Fibroblast of skin of left biceps (primary cell): ENCODE data around the gene RPS6KL1.

Source experiments
- DNase-seq, 2 experiments: peaks; one replicate each; pipeline ENCODE4 v3.0.0-alpha.2; 2013; ENCODE audit warnings: low read depth in 2 of 2

RPS6KL1 gene, protein sequence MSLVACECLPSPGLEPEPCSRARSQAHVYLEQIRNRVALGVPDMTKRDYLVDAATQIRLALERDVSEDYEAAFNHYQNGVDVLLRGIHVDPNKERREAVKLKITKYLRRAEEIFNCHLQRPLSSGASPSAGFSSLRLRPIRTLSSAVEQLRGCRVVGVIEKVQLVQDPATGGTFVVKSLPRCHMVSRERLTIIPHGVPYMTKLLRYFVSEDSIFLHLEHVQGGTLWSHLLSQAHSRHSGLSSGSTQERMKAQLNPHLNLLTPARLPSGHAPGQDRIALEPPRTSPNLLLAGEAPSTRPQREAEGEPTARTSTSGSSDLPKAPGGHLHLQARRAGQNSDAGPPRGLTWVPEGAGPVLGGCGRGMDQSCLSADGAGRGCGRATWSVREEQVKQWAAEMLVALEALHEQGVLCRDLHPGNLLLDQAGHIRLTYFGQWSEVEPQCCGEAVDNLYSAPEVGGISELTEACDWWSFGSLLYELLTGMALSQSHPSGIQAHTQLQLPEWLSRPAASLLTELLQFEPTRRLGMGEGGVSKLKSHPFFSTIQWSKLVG

DNA sequence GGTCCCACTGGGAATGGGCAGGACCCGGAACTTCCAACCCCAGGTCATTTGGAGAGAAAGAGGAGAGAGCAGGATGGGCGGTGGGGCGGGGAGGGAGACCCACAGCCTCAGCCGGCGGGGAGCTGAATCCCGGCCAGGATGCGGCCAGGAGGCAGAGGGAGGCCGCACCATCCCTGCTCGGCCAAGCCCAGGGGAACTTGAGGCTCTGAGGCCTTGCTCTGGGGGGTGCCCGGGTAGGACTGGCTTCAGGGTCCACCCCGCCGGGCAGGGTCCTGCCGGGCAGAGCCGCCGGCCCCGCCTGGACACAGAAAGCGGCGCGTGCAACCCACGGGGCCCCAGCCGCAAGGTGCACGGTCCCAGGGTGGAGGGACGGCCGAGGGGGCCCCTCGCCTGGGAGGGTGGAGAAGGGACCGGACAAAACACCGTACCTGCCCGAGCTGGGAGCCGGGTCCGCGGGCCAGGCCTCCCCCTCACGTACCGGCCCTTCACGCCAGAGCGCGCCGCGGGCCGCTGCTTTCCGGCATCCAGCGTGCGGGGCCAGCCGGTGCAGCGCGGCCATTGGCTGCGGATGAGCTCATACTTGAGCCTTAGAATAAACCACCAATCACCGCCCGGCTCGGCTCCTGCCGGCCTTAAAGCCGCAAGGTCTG lies at the start of gene RPS6KL1:
RPS6KL1 (minus strand) TSS at position 509 of the 650 bp plus-strand sequence. CDS start 1,719 bp downstream, outside the sequence.
- no peak for DNase-seq

DNA sequence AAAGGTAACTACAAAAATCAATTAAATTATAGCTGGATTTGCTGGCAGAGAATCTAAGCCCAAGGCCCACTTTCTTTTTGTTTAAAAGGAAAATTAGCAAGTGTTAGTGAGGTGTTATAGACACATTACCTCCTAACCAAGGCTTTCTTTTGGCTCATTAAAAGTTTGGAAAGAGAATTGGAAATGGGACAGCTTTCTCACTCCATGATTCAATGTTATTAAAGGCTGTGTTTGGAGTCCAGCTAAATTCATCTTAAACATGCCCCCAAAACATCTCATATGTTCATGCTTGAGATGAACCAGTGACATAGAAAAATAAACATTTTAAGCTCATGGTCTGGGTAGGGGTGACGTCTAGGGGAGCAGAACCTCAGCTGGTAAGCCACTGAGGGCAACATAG lies 45.8 kb upstream of the RPS6KL1 start:
- DNase-seq: no peak

DNA sequence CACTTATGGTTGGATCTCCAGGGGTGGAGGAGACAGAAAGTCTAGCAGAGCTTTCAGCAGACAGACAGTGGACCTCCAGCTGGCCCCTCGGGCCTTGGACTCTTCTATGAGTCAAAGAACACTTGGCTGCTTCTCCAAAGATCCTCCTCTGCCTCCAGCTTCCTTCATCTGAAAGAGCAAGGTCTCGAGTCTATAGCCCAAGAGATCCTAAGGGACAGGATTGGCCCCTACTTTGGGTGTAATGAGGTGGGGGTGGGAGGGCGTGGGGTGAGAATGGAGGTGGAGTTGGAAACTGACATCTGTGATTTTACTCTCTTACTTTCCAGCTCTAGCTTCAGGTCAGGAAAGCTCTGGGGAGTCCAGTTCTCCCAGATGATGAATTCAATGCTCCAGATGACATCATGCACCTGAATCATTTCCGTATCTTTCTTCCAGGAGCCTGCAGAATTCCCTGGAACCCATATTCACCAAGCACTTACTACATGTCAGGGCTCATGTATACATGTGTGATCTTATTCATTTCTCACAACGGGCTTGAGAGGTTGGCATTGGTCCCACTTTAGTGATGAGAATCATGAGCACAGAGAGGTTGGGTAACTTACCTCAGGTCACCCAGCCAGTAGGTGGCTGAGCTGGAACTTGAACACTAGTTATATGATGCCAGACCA lies 42.6 kb upstream of the RPS6KL1 start:
- no peak for DNase-seq

DNA sequence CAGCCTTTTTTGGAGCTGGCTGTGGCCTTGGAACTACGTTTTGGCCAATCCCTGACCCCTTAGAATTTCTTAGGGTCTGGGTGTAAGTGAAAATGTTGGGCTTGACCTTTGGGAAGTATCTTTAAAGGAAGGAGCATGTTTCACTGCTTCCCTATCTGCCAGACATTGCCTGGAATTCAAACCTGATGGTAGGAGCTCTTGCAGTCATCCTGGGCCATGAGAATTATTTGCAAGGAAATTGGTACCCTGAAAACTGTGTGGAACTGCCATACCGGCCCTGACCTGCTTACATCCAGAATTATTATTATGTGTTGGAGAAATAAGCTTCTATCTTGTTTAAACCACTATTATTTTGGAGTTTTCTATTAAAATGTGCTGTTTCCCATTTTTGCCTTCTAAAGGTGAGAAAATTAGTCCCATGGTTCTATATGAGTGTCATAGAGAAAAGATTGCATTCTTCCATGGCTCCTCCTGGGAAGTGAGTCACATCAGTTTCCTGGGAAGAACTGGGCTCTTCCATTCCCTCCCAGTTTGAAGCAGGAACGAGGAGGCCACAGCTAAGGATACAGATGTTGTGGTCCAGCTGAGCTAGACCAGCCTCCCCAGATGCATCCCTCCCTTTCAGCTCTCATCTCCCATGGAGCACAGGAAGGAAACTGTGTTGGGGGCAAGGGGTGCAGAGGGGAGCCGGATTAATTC lies 41.9 kb upstream of the RPS6KL1 start:
- no peak for DNase-seq

DNA sequence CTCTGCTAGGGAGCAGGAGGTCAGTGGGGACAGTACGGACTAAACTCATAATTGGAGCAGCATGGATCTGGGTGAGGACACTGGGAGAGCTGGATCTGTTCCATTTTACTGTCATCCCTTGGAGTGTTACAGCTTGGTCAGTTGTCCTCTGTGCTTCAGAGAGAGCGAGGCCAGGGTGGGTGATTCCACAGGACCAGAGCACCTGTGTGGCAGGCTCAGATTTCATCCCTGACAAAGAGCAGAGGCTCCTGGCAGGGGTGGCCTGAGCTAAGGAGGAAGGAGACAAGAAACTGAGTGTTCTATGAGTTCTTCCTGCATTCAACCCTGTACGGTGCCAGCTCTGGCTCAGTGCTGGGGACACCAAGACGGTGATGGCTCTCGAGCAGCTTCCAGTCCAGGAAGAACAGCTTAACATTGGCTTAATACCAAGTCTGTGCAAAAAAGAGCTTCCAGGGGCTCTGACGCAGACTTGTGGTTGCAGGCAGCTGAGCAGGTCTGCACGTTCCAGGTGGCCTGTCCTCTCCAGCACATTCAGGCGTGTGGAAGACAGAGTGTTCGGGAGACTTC lies 40.7 kb upstream of the RPS6KL1 start:
- no peak for DNase-seq

DNA sequence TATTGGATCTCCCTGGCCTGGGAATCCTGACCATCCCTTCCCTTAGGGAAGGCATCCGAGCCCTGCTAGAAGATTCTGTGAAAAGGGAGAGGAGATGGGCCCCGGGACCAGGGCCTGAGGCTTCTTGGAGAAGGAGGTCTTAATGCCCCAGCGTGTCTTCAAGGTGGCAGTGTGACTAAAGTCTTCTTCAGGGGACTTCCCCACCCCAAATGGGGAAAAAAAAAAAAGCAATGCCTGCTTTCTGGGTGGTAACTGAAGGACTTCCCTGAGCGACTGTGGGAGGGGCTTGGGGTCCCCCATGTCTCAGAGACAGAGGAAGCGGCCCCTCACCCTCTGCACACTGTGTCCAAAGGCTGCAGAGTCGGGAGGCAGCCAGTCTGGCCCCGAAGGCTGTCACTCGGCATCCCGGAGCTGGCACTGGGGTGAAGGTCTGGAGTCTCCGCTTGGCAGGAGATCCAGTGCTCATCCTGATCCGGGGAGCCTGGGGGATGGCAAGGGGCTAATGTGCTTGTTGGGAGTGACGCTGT lies 40.2 kb upstream of the RPS6KL1 start:
- no peak for DNase-seq

DNA sequence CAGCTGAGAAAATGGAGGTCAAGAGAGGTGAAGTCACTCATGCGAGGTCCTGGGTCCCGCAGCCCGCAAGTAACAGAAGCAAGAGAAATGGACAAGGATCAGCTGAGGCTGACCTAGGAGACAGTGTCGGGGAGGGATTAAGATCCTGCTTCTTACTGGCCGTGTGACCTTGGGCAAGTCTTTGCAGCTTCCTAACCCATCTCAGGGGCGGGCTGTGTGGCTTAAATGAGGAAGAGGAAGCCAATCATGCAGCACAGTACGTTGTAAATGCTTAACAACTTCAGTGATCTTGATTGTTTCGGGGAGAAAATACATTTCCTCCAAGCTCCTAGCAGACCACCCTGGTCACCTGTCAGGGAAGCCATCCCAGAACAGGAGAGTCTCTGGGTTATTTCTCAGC lies 39.4 kb upstream of the RPS6KL1 start:
- no peak for DNase-seq

DNA sequence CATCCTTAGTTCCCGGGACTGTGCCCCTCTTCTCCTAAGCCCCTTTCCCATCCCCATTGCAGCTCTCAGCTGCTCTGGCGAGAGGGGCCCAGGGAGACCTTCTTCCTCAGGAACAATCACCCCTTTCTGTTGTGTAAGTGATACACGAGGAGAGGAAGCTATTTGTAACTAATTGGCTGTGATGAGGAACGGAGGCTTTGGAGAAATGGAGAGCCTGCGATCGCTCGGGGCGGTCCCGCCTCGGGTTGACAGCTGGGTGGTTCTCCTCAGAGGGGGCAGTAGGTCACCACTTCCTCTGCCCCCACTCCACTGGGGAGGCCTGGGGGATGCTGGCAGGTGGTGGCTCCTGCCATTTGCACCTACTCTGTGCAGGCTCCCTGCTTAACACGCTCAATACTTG lies 39.0 kb upstream of the RPS6KL1 start:
- no peak for DNase-seq

DNA sequence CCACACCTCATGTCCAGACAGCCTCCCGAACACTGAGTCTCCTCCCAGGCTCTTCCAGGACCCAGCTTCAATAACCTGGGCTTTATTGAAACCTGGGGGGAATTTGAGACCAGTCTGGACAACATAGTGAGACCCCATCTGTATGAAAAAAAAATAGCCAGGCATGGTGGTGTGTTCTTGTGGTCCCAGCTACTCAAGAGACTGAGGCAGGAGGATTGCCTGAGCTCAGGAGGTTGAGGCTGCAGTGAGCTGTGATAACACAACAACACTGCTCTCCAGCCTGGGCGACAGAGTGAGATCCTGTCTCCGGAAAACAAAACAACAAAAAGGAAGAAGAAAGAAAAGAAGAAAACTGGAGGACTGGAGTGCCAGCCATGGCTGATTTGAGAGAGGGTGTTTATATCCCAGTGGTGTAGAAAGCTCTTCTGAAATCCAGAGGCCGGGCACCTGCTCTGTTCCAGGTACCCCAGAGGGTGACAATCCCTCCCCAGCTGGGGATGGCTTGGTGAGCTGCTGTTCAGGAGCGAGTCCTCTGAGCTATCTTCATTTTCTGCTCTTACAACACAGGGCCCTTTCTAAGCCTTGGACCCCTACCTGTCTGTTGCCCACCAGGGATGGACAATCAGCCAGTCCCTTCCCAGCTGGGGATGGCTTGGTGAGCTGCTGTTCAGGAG lies 38.3 kb upstream of the RPS6KL1 start:
- DNase-seq: no peak

DNA sequence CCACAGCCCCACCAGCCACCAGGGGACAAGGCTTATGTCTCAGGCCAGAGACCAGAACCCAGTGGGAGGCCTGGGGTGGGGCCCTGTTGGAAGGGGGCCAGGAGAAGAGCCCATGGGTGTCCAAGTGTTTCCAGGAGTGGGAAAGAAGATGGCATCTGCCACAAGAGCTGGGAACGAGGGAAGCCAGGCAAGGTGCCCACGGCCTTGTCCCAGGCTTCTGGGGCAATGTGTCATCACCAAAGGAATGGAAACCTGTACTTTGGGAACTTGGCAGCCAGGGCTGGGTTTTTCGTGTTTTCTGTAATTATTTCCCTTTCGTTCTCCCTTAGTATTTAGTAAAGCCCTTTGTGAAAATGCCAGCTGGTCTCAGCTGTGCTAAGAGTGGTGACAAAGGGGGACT lies 37.7 kb upstream of the RPS6KL1 start:
- no peak for DNase-seq

DNA sequence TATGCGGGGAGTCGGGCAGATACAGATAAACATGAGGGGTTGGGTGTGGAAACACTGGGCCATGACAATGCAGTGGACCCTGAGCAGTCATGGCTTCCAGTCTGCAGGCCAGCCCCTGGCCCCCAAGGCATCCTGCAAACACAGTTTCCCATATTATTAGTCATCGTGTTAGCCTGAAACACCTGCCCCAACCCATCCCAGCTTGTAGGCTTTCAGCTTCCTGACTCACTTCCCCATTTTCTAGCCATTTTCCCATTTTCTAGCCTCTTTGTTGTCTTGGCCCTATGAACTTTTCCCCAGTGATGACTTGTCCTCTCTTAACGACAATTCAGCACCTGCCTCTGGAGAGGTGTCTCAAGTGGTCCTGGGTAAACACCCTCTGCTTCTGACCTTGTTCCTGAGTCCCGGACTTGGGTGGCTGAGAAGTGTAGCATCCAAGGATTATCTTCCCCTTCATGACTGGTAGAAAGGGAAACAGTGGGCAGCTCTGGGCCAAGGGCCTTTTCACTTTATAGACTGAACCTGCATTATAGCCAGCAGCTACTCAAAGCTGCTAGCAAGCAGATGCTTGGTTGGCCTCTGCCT lies 36.6 kb upstream of the RPS6KL1 start:
- no peak for DNase-seq

DNA sequence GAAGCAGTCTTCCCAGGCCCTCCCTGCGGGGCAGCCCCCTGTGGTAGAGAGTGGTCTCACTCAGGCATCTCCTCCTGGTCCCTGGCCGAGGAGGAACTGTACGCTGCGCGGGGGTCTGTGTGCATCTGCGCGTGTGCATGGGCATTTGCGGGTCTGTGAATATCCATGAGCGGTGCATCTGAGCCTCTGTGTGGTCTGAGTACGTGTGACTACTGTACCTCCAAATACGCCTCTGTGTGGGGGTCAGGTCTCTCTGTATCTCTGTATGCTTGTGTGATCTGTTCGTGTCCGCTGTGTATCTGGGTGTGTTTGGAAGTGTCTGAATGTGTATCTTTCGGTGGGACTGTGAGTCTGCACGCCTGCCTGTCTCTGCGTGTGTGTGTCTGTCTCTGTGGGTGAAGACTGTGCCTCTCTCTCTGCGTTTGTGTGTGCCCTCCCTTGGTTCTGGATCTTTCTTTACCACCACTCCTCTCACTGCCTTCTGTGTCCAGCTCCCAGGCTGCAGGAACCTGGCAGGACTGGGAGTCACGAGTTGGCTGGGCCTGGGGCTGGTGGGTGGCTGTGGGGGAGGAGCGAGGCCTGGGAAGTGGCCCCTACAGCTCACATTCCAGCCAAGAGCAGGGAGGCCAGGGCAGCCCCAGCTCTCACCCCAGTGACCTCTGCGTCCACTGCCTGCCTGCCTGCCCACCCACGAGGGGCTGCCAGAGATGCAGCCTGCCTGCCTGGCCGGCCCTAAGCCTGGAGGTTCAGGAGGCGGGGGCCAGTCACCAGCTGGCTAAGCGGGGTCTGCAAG lies 33.4 kb upstream of the RPS6KL1 start:
- no peak for DNase-seq

DNA sequence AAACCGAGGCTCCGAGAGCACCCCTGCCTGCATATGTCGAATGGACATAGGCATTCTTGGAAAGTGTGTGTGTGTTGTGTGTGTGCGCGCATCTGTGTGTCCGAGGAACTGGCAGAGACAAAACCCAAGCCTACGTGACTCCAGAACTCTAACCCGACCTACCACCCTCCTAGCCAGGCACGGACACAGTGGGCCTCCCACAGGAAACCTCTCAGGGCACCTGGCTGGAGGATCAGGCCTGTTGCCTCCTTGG lies 32.9 kb upstream of the RPS6KL1 start:
- DNase-seq: no peak

DNA sequence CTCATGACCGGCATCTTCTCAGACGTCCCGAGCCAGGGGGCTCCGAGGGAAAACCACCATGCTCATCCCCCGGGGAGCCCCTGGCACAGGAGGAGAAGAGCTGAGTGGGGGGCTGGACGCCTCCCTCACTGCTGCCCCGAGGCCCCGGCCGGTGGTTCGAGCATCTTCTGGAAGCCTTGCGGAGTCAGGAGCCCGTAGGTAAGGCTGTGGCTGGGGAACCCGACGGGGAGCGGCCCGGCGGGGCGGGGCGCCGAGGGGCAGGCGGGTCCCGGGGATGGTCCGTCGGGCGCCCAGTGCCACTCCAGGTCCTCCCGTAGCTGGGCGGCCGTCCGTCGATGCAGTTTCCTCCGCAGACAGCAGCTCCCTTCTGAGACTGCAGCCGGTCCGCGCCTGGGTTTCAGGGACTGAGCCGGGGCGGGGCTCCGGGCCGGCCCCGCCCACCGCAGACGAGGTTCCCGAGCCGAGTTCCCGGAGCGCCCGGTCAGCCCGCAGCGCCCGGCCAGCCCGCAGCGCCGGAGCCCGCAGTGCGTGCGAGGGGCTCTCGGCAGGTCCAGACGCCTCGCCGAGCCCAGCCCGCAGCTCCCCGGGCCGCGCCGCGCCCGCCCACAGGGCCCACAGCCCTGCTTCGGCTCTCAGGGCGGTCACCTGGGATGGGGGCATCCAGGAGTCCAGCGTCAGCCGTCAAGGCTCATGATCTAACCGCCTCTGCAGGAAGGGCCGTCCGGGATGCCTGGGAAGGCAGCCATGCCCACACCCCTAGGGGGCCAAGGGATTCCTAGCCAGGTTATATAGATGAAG lies 32.4 kb upstream of the RPS6KL1 start, which contains the start of gene PGF:
PGF (minus strand) TSS at position 369 of the 798 bp plus-strand sequence; CDS start at position 14, 355 bp downstream.
- no peak for DNase-seq

DNA sequence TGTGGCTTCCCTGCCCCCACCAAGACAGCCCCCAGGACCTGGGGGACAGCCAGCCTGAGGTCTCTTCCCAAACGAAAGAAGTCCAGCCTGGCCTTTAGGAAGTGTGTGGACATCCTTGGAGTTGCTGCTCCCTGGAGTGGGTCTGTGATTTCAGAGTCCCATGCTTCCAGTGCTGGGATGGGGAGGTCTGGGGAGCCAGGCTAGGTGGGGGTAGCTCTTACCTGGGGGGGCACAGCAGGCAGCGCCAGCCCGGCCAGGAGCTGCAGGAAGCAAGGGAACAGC lies 31.8 kb upstream of the RPS6KL1 start:
- DNase-seq: no peak

DNA sequence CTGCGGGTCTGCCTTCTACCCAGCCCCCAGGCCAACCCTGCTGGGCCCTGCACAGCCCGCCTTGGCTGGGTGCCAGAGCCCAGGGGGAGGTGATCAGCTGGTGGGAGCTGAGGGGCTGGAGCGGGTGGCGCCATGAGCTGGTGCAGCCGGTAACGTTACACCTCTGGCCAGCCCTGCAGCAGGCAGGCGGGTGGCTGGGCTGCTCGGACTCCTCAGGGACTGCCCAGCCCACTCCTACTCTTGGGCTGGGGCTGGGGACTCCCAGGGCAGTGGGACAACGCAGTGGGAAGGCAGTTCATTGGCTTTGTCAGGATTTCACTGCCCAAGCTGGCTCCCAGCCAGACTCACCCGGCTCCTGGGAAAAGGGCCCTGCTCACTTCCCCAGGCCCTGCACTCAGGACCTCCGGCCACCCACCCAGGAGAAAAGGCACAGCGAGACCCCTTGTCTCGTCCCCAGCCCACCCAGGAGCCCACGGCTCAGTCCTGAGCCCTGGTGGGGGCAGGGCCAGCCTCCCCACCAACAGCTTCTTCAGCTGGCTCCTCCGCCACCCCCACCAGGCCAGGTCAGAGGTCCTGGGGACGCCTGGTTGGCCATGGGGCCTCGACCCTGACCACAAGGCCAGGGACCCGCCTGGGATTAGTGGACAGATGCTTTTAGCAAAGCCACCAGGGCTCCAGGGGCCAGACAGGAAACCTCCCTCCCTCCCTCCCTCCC lies 31.3 kb upstream of the RPS6KL1 start:
- DNase-seq: no peak

DNA sequence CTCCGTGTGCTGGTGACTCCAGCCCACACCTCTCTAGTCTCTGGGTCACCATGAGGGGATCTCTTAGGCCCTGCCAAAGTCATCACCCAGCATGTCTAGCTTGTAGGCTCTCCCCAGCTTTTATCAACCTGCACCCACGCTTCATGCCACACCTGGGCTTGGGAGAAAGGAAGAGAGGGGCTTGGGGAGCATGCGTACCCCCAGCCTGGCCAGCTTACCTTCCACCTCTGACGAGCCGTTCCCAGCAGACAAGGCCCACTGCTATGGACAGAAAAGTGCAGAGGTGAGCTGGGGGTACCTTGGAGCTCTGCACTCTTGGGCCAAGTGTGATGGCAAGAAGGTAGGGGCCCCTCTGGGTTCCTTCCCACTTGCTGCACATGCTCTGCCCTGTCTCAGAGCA lies 30.6 kb upstream of the RPS6KL1 start:
- no peak for DNase-seq

DNA sequence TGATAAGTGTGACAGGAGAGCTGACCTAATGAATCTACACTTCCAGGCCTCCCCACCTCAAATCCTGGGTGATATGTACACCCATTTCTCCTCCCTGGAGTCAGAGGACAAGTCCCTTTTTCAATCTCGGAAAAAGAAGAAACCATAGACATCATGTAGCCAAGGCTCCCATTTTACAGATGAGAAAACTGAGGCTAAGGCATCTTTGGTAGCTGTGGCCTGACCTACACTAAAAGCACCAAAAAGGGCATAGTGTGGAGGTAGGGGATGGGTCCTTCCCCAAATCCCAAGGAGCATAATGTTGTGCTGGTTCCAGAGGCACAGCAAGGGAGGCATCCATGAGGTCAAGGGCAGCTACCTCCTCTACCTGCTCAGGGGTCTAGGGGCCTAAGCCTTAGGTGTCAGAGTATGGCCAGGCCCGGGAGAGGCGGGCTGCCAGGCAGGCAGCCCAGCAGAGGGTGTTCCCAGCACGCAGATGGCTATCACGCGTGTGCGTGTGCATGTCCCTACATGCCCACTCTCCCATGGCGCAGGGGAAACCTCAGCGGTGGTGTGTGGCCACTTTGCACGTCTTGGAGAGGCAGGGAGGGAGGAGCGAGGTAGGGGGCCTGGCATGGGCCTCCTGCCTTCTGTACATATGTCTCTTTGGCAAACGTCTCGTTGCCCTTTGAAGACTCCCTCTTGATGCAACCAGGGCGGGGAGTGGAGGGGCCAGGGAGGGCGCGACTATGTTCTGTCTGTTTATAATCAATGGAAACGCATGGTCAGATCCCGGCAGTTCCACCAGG lies 29.8 kb upstream of the RPS6KL1 start:
- no peak for DNase-seq
